Parathyroid adenoma (tissue), 2 donors: ENCODE measurements around the gene SYPL2.

Experiments
- H2AFZ ChIP-seq: fragments of 300-600 bp; sonication (generic); one replicate; pipeline ENCODE4 v1.7.0; 2017; ENCODE audit warnings: antibody characterized with exemption, mild to moderate bottlenecking
- H3K27ac ChIP-seq: fragments of 300-600 bp; sonication (generic); one replicate; pipeline ENCODE4 v1.7.0; 2017
- H3K27me3 ChIP-seq: fragments of 300-600 bp; sonication (generic); one replicate; pipeline ENCODE4 v1.7.0; 2017; ENCODE audit warnings: low read length; ENCODE audit not compliant: control insufficient read depth, insufficient read depth
- H3K36me3 ChIP-seq: fragments of 300-600 bp; sonication (generic); one replicate; pipeline ENCODE4 v1.7.0; 2017; ENCODE audit warnings: low read length; ENCODE audit not compliant: control insufficient read depth, insufficient read depth
- H3K4me1 ChIP-seq: fragments of 300-600 bp; sonication (generic); one replicate; pipeline ENCODE4 v1.7.0; 2017; ENCODE audit warnings: control low read depth
- H3K4me2 ChIP-seq: fragments of 300-600 bp; sonication (generic); one replicate; pipeline ENCODE4 v1.7.0; 2017; ENCODE audit warnings: low read length
- H3K4me3 ChIP-seq: fragments of 300-600 bp; sonication (generic); one replicate; pipeline ENCODE4 v1.7.0; 2017; ENCODE audit warnings: low read depth, low read length
- H3K79me2 ChIP-seq: fragments of 300-600 bp; sonication (generic); one replicate; pipeline ENCODE4 v1.7.0; 2017; ENCODE audit warnings: control low read depth
- H3K9ac ChIP-seq: fragments of 300-600 bp; sonication (generic); one replicate; pipeline ENCODE4 v1.7.0; 2017; ENCODE audit warnings: mild to moderate bottlenecking
- H3K9me3 ChIP-seq: fragments of 300-600 bp; sonication (generic); one replicate; pipeline ENCODE4 v1.7.0; 2017; ENCODE audit warnings: low read length; ENCODE audit not compliant: control insufficient read depth
- TF ChIP-seq, protein P1 (sequence below): fragments of 300-600 bp; sonication (generic); IDR thresholded peaks from one replicate; pipeline ENCODE4 v1.7.0; 2017; ENCODE audit warnings: antibody characterized with exemption, mild to moderate bottlenecking
- donor health status: primary hyperparathyroidism.

Gene SYPL2

DNA sequence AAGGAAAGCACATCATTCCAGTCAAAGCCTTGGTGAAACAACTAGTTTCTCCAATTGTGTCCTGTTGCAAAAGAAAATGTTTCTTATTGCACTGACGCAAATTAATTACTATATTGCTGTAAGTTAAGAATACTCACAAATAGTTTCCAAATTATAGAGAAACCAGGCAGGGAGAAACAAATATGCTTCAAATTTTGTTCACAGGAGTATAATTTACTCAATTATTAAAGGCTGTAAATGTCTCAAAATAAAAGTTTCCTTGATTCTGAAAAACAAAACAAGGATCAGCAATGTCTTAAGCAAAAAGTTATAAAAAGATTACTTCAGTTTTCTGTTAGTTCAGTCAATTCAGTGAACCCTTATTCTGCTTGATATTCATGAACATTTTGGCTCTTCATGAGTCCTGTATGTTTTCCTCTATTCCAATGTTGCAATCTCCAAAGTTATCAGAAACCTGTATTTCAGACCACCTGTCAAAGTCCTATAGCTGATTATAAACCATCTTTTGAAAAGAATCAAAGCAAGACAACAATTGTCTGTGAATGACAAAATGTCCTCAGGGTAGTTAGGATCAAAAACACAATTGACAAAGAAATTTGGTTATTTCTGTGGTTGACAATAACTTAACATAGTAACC is 11.7 kb upstream of the SYPL2 start:
- H2AFZ ChIP-seq: no peak overlapping the region
- no peak overlapping the region for H3K9ac ChIP-seq
- H3K27ac ChIP-seq: no peak overlapping the region
- no peaks in the 10 kb centered on the region for H3K36me3 ChIP-seq
- no peaks in the 10 kb centered on the region for H3K79me2 ChIP-seq
- no peaks in the 10 kb centered on the region for H3K4me1 ChIP-seq
- no peak overlapping the region for H3K4me3 ChIP-seq
- H3K9me3 ChIP-seq: no peaks in the 10 kb centered on the region
- TF ChIP-seq, protein P1, sequence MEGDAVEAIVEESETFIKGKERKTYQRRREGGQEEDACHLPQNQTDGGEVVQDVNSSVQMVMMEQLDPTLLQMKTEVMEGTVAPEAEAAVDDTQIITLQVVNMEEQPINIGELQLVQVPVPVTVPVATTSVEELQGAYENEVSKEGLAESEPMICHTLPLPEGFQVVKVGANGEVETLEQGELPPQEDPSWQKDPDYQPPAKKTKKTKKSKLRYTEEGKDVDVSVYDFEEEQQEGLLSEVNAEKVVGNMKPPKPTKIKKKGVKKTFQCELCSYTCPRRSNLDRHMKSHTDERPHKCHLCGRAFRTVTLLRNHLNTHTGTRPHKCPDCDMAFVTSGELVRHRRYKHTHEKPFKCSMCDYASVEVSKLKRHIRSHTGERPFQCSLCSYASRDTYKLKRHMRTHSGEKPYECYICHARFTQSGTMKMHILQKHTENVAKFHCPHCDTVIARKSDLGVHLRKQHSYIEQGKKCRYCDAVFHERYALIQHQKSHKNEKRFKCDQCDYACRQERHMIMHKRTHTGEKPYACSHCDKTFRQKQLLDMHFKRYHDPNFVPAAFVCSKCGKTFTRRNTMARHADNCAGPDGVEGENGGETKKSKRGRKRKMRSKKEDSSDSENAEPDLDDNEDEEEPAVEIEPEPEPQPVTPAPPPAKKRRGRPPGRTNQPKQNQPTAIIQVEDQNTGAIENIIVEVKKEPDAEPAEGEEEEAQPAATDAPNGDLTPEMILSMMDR: no peak
- no peaks in the 10 kb centered on the region for H3K27me3 ChIP-seq
- H3K4me2 ChIP-seq: no peak overlapping the region

- H3K36me3 ChIP-seq: no peaks in the 10 kb centered on the region
- H3K4me1 ChIP-seq: no peaks in the 10 kb centered on the region
- H3K27ac ChIP-seq: no peak overlapping the region
- no peaks in the 10 kb centered on the region for H3K79me2 ChIP-seq
- H3K9me3 ChIP-seq: no peaks in the 10 kb centered on the region
- H2AFZ ChIP-seq: no peak overlapping the region
- H3K27me3 ChIP-seq: no peaks in the 10 kb centered on the region
- H3K9ac ChIP-seq: no peak overlapping the region
- H3K4me2 ChIP-seq: no peak overlapping the region
- TF ChIP-seq, protein P1: no peak
- H3K4me3 ChIP-seq: no peak overlapping the region
Measured at GRCh38 chr1:109457819-109458218, 8.5 kb upstream of the SYPL2 start.

DNA sequence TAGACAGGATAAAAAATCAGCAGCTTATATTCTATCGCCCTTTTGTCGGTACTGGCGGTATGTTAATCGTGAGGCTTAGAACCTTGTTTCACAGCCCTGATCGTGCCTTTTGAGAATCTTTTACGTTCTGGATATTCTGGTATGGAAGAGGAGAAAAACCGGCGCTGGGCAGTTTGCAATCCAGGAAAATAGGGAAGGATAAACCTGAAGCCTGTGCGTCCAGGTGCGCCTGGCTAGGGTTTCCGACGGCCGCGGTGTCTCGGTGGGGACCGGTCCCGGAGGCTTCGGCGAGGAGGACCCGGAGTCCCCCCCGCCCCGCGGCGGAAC is 258 bp upstream of the SYPL2 start:
- no peaks in the 10 kb centered on the region for H3K27me3 ChIP-seq
- peak overlapping the region; percentile 80 for H2AFZ ChIP-seq
- no peaks in the 10 kb centered on the region for H3K9me3 ChIP-seq
- no peak overlapping the region for H3K27ac ChIP-seq
- no peaks in the 10 kb centered on the region for H3K36me3 ChIP-seq
- no peaks in the 10 kb centered on the region for H3K4me1 ChIP-seq
- H3K79me2 ChIP-seq: no peaks in the 10 kb centered on the region
- H3K4me3 ChIP-seq: peak overlapping the region; percentile 64
- H3K4me2 ChIP-seq: peak overlapping the region; percentile 50
- TF ChIP-seq, protein P1: no peak
- H3K9ac ChIP-seq: no peak overlapping the region

DNA sequence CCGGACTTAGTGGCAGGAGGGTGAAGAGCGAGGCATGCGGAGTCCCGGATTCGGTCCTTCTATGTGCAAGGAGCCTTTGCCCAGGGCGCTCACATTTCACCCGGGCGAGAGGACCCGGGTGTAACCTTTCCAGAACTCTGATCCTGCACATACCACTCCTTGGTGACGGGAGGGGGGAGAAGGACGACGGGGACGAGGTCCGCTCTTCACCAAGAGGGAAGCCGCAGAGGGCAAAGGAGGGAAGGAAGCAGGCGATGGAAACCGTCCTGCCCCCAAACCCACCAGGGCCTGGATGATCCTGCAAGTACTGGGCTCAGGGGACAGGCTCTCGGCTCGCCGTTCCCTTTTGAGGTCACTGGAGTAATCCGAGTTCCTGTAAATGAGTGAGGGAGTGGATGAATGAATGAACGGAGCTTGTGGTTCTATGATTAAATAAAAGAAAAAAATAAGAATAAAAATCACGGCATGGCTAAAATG is 993 bp downstream of the SYPL2 start:
- no peaks in the 10 kb centered on the region for H3K79me2 ChIP-seq
- H3K36me3 ChIP-seq: no peaks in the 10 kb centered on the region
- TF ChIP-seq, protein P1: no peak
- no peaks in the 10 kb centered on the region for H3K27me3 ChIP-seq
- no peak overlapping the region for H3K27ac ChIP-seq
- H3K4me3 ChIP-seq: peak overlapping the region; percentile 38
- no peaks in the 10 kb centered on the region for H3K4me1 ChIP-seq
- H3K9me3 ChIP-seq: no peaks in the 10 kb centered on the region
- no peak overlapping the region for H2AFZ ChIP-seq
- H3K4me2 ChIP-seq: peak overlapping the region; percentile 63
- no peak overlapping the region for H3K9ac ChIP-seq

GRCh38 chr1:109468061-109468460 is 1.7 kb downstream of the SYPL2 start:
- H3K4me2 ChIP-seq: no peak overlapping the region
- H3K4me1 ChIP-seq: no peaks in the 10 kb centered on the region
- no peak overlapping the region for H2AFZ ChIP-seq
- TF ChIP-seq, protein P1: no peak
- H3K79me2 ChIP-seq: no peaks in the 10 kb centered on the region
- no peaks in the 10 kb centered on the region for H3K9me3 ChIP-seq
- H3K9ac ChIP-seq: no peak overlapping the region
- no peaks in the 10 kb centered on the region for H3K36me3 ChIP-seq
- H3K27me3 ChIP-seq: no peaks in the 10 kb centered on the region
- no peak overlapping the region for H3K4me3 ChIP-seq
- H3K27ac ChIP-seq: no peak overlapping the region
